Karpas-422 (cell line): ENCODE results near the gene TMEM94. TPM values are rescaled to one million over a fixed set of nuclear protein-coding genes. Genes with fewer than 3 reads are reported as not detected.

Source experiments
- DNase-seq: peaks from one replicate; pipeline ENCODE4 v3.0.0-alpha.2; 2015
- H2AFZ ChIP-seq: fragments of 200-600 bp; sonication (generic); 2 replicates; pipeline ENCODE4 v1.6.1; 2014; ENCODE audit warnings: antibody characterized with exemption, low read length, mixed read lengths
- H3K27ac ChIP-seq: fragments of 200-600 bp; sonication (generic); 2 replicates; pipeline ENCODE4 v1.5.1; 2014; ENCODE audit warnings: mild to moderate bottlenecking, low read length, moderate library complexity
- H3K27me3 ChIP-seq: fragments of 200-600 bp; sonication (generic); 2 replicates; pipeline ENCODE4 v1.6.1; 2014; ENCODE audit warnings: low read length, mixed read lengths
- H3K36me3 ChIP-seq: fragments of 200-600 bp; sonication (generic); 2 replicates; pipeline ENCODE4 v1.6.1; 2014; ENCODE audit warnings: low read length, mixed read lengths; ENCODE audit not compliant: insufficient read depth
- H3K4me1 ChIP-seq: fragments of 200-600 bp; sonication (generic); 2 replicates; pipeline ENCODE4 v1.6.1; 2014; ENCODE audit warnings: mild to moderate bottlenecking, low read length, mixed read lengths
- H3K4me2 ChIP-seq: fragments of 200-600 bp; sonication (generic); 2 replicates; pipeline ENCODE4 v1.6.1; 2014; ENCODE audit warnings: low read length, low read depth, mild to moderate bottlenecking; ENCODE audit not compliant: poor library complexity, severe bottlenecking
- H3K4me3 ChIP-seq: fragments of 200-600 bp; sonication (generic); 2 replicates; pipeline ENCODE4 v1.5.1; 2014; ENCODE audit warnings: mild to moderate bottlenecking, antibody characterized with exemption, low read length, mixed read lengths
- H3K79me2 ChIP-seq: fragments of 200-600 bp; sonication (generic); 2 replicates; pipeline ENCODE4 v1.6.1; 2014; ENCODE audit warnings: mild to moderate bottlenecking, low read length, mixed read lengths
- H3K9ac ChIP-seq: fragments of 200-600 bp; sonication (generic); 2 replicates; pipeline ENCODE4 v1.6.0; 2014; ENCODE audit warnings: low read length
- H3K9me2 ChIP-seq: fragments of 200-600 bp; sonication (generic), shearing (Covaris generic); replicated peaks from 2 replicates; pipeline ENCODE4 v1.6.0; 2014; ENCODE audit warnings: mild to moderate bottlenecking, low read length, moderate library complexity; ENCODE audit not compliant: insufficient read depth
- H3K9me3 ChIP-seq: fragments of 300-700, 200-600 bp; sonication (generic); 2 replicates; pipeline ENCODE4 v1.6.1; 2014; ENCODE audit warnings: low read length, mixed read lengths
- H4K20me1 ChIP-seq: fragments of 200-600 bp; sonication (generic); 2 replicates; pipeline ENCODE4 v1.6.1; 2014; ENCODE audit warnings: mild to moderate bottlenecking, antibody characterized with exemption, low read length, low read depth; ENCODE audit not compliant: insufficient read depth
- total RNA-seq: library from RNA; depleted of rRNA; stranded (reverse); fragments of >200 nt; shearing (Covaris generic); gene quantifications from 2 replicates; pipeline ENCODE4 v1.2.3, GENCODE V29; 2014; ENCODE audit warnings: low replicate concordance

TMEM94 gene
- total RNA-seq, 1 experiment from 2014 or later = 20.5 TPM

DNA sequence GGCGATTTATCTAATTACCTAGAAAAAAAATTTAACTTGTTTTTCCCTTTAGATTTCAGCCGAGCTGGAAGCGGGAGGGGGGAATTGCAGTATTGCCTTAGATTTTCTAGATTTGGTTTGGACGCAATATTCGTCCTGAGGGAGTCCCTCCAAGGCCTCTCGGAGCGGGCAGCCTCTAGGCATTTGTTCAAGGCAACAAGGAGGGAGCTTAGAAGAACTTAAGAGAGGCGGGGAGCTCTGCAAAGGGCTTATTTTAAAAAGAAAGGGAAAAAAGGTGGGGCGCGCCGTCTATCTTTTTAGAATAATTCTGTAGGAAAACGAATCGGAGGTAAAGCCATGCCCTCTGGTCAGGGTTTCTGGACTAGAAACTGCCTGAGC, 407 bp upstream of the TMEM94 start:
- DNase-seq = no peak
- peak overlapping the region; percentile 98 for H3K4me3 ChIP-seq
- H3K27me3 ChIP-seq = no peaks in the 10 kb centered on the region
- H4K20me1 ChIP-seq = no peaks in the 10 kb centered on the region
- H3K4me2 ChIP-seq = peak overlapping the region; percentile 86
- peak overlapping the region; percentile 51 for H2AFZ ChIP-seq
- no peaks in the 10 kb centered on the region for H3K9me3 ChIP-seq
- H3K27ac ChIP-seq = peak overlapping the region; percentile 24; the same call in 1 of the 2 replicates
- peak overlapping the region; percentile 70 for H3K9ac ChIP-seq
- H3K36me3 ChIP-seq = no peaks in the 10 kb centered on the region
- peaks cover 11% of the 10 kb centered on the region for H3K79me2 ChIP-seq
- peaks cover 43% of the 10 kb centered on the region for H3K4me1 ChIP-seq
- no peaks in the 10 kb centered on the region for H3K9me2 ChIP-seq

DNA sequence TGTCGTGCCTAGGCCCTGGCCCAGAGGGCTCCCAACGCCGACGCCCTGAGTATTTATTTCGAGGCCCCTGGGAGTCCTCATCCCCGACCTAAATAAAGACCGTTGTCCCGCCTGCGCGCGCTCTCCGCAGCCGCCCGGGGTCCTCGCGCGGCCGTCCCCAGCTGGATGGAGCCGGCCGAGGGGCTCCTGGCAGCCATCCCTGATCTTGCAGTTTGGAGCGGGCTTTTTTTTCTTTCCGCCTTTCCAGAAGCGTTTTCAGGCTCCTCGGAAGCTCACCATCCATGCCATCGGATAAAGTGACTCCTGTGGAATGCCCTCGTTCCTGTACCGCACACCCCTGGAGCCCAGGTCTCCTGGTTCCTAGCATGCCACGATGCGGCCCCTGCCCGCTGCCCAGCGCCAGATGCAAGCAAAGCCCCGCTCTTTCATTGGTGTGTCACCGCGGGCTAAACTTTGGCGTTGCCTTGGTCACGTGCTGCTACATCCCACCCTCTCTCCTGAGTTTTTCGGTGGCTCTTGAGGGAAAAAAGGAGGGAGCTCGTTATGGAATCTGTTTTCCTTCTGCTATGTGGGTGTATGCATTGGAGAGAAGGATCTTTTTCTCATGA, 716 bp downstream of the TMEM94 start:
- H3K4me2 ChIP-seq = peak overlapping the region; percentile 86
- H3K36me3 ChIP-seq = no peaks in the 10 kb centered on the region
- no peaks in the 10 kb centered on the region for H3K9me2 ChIP-seq
- peak overlapping the region; percentile 98 for H3K4me3 ChIP-seq
- H3K79me2 ChIP-seq = peaks cover 11% of the 10 kb centered on the region
- peak overlapping the region; percentile 100 for H3K9ac ChIP-seq
- peaks cover 43% of the 10 kb centered on the region for H3K4me1 ChIP-seq
- peak overlapping the region; percentile 99 for H2AFZ ChIP-seq
- H4K20me1 ChIP-seq = no peaks in the 10 kb centered on the region
- H3K9me3 ChIP-seq = no peaks in the 10 kb centered on the region
- H3K27ac ChIP-seq = peak overlapping the region; percentile 31; the same call in 1 of the 2 replicates
- no peaks in the 10 kb centered on the region for H3K27me3 ChIP-seq
- DNase-seq = peak; percentile 47

DNA sequence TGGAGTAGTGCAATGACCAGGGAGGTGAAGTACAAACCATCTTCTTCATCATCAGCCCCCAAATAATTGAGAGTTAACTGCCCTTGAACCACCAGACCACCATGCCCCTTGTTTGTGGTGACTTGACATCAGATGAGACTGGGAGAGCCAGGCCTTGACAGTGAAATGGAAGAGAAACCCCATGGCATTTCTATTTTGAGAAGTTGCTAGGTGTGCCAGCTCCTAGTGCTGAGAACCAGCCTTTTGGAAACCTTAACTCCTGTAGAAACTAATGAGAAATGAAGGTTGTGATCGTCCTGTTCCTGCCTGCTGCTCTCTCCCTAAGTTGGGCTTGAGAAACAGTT, 2.8 kb downstream of the TMEM94 start:
- no peaks in the 10 kb centered on the region for H3K36me3 ChIP-seq
- H2AFZ ChIP-seq = no peak overlapping the region
- H3K79me2 ChIP-seq = peaks cover 11% of the 10 kb centered on the region
- DNase-seq = no peak
- H3K9me3 ChIP-seq = no peaks in the 10 kb centered on the region
- no peaks in the 10 kb centered on the region for H3K9me2 ChIP-seq
- H3K4me3 ChIP-seq = no peak overlapping the region
- H3K4me2 ChIP-seq = no peak overlapping the region
- peaks cover 38% of the 10 kb centered on the region for H3K4me1 ChIP-seq
- no peak overlapping the region for H3K9ac ChIP-seq
- H3K27ac ChIP-seq = no peak overlapping the region
- H3K27me3 ChIP-seq = no peaks in the 10 kb centered on the region
- H4K20me1 ChIP-seq = no peaks in the 10 kb centered on the region

DNA sequence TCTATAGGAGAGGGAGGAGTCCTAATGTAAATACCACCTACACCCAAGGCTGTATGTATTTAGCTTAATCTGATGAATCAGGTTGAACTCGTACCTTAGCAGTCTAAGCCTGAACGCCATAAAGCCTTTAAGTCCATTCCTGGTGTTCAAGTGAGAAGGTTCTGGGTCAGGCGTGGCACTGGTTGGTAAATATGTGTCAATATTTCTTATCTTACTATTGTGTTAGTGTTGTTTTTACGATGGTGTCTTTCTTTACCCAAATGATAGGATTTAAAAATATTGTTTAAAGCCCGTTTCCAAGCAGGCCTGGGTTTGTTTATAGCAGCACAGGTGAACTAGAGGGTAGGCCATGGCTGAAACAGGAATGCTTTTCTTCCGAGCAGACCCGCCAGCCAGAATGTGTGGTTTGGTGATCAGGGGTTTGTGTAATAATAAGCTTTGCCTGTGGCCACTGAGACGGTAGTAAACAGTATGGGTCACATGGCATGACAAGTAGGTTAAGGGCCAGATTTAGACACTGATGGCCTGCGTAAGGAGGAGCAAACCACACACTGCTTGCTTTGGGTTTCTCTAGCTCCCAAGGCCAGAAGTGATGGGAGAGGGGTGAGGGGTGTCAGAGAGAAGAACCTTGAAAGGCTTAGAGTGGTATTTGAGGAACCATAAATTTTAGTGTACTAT, 3.3 kb downstream of the TMEM94 start:
- Histone ChIP-seq H3K9ac (no peak overlapping the region), H3K79me2 (peaks cover 11% of the 10 kb centered on the region), H2AFZ (no peak overlapping the region)

DNA sequence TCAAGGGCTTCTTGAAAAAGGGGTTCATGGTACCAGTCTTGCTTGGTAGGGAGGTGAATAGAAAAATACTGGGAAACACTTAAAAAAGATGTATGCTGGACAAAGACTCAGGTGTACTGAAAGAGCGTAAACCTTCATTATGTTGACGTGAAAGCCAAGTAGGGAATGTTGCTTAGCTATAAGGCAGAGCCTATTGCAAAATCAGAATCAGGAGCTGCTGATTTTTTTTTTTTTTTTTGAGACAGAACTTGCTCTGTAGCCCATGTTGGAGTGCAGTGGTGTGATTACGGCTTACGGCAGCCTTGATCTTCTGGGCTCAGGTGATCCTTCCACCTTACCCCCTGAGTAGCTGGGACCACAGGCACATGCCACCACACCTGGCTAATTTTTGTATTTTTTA, 3.9 kb downstream of the TMEM94 start:
- Histone ChIP-seq H3K9me3 (no peaks in the 10 kb centered on the region), H3K36me3 (no peaks in the 10 kb centered on the region), H3K27ac (no peak overlapping the region), H3K4me3 (no peak overlapping the region), H3K4me1 (peaks cover 34% of the 10 kb centered on the region), H3K9me2 (no peaks in the 10 kb centered on the region), H4K20me1 (no peaks in the 10 kb centered on the region), H3K9ac (no peak overlapping the region), H3K27me3 (no peaks in the 10 kb centered on the region), H2AFZ (no peak overlapping the region), H3K79me2 (peaks cover 11% of the 10 kb centered on the region), H3K4me2 (peak overlapping the region; percentile 41)
- DNase-seq = no peak

More for the DNA sequence above, 3.3 kb downstream of the TMEM94 start:
- Histone ChIP-seq H3K27ac (no peak overlapping the region), H3K4me2 (peak overlapping the region; percentile 41), H3K9me2 (no peaks in the 10 kb centered on the region), H3K9me3 (no peaks in the 10 kb centered on the region), H3K4me1 (peaks cover 34% of the 10 kb centered on the region), H4K20me1 (no peaks in the 10 kb centered on the region), H3K27me3 (no peaks in the 10 kb centered on the region), H3K4me3 (no peak overlapping the region), H3K36me3 (no peaks in the 10 kb centered on the region)
- no peak for DNase-seq

DNA sequence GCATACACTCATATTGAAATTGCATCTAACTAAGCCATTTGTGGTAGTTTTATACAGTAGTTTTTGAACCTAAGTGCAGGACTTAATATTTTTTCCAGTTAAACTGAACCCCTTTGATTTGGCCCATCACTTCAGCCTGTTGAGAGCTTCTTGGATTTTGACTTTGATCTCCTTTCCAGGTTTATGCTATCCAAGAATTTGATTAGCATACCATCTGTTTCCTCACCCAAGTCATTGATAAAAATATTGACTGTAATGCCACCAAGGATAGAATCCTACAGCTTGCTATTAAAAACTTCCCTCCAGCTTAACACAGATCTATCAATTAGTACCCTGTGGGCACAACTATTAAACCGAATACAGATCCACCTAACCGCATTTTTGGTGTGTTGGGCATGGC, 7.2 kb downstream of the TMEM94 start:
- Histone ChIP-seq H3K9ac (no peak overlapping the region), H3K27ac (no peak overlapping the region), H3K36me3 (no peaks in the 10 kb centered on the region), H4K20me1 (no peaks in the 10 kb centered on the region), H3K4me1 (peaks cover 17% of the 10 kb centered on the region), H3K27me3 (no peaks in the 10 kb centered on the region), H3K4me2 (no peak overlapping the region), H3K9me2 (no peaks in the 10 kb centered on the region), H3K9me3 (no peaks in the 10 kb centered on the region), H3K79me2 (no peaks in the 10 kb centered on the region), H3K4me3 (no peak overlapping the region), H2AFZ (no peak overlapping the region)
- no peak for DNase-seq

DNA sequence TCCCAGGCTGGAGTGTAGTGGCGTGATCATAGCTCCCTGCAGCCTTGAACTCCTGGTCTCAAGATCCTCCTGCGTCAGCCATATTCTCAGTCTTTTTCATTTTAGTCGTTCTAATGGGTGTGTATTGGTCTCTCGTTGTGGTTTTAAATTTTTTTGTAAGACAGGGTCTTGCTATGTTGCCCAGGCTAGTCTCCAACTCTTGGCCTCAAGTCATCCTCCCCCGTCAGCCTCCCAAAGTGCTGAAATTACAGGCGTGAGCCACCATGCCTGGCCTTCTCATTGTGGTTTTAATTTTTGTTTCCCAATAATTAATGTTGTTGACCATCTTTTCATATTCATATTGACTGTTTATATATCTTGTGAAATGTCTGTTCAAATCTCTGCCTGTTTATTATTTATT, 8.6 kb downstream of the TMEM94 start:
- Histone ChIP-seq H3K9me3 (no peaks in the 10 kb centered on the region), H3K27ac (no peak overlapping the region), H3K27me3 (no peaks in the 10 kb centered on the region), H3K36me3 (no peaks in the 10 kb centered on the region), H3K4me2 (no peak overlapping the region), H3K9ac (no peak overlapping the region), H2AFZ (no peak overlapping the region), H3K9me2 (no peaks in the 10 kb centered on the region), H3K4me3 (no peak overlapping the region), H4K20me1 (no peaks in the 10 kb centered on the region), H3K79me2 (no peaks in the 10 kb centered on the region), H3K4me1 (peaks cover 6% of the 10 kb centered on the region)
- no peak for DNase-seq

DNA sequence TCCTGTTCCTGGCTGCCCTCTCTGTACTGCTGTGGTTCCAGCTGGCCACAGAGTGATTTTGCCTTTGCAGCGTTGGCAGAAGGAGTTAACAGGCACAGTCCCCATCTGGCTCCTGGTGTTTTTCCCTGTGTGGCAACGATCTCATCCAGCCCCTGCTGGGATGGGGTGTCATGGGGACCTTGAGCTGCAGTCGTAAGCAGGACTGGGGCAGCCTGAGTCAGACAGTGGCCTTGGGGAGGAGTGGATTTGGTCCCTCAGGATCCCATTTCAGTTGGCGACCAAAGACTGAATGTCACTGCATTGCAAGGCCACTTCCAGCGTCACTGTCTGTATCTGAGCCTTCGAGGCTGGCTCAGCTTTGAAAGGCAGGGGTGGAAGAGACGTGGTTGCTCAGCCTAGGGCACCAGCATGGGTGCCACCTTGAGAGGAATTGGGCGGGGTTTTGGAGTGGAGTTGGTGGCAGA, 11.9 kb downstream of the TMEM94 start:
- Histone ChIP-seq H3K27ac (no peak overlapping the region), H3K4me1 (peaks cover 11% of the 10 kb centered on the region), H3K9me3 (no peaks in the 10 kb centered on the region), H3K27me3 (no peaks in the 10 kb centered on the region), H3K79me2 (no peaks in the 10 kb centered on the region), H3K9ac (no peak overlapping the region), H3K4me3 (no peak overlapping the region), H3K4me2 (no peak overlapping the region), H4K20me1 (no peaks in the 10 kb centered on the region), H2AFZ (no peak overlapping the region), H3K36me3 (no peaks in the 10 kb centered on the region), H3K9me2 (no peaks in the 10 kb centered on the region)
- DNase-seq = no peak
